GM23338 (cell line): ENCODE data around the gene SNRPA. TPM values are rescaled to one million over a fixed set of nuclear protein-coding genes. Genes with fewer than 3 reads are reported as not detected.

Experiments used
- ATAC-seq: fragments of 200-7000 bp; cut with Tn5 transposase; 3 replicates; pipeline ENCODE4 v1.9.1; 2020
- DNase-seq: peaks from one replicate; pipeline ENCODE4 v3.0.0-alpha.2; 2015; ENCODE audit warnings: low spot score
- H2AFZ ChIP-seq: fragments of 200-600 bp; sonication (generic); 2 replicates; pipeline ENCODE4 v1.8.0; 2016; ENCODE audit warnings: antibody characterized with exemption, mild to moderate bottlenecking, moderate library complexity
- H3F3A ChIP-seq: fragments of 200-600 bp; sonication (generic); replicated peaks from 2 replicates; pipeline ENCODE4 v1.8.0; 2017; ENCODE audit warnings: antibody characterized with exemption, mixed run types, low read depth
- H3K27ac ChIP-seq: fragments of 200-600 bp; sonication (generic); 2 replicates; pipeline ENCODE4 v1.6.1; 2016; ENCODE audit warnings: low read depth
- H3K27me3 ChIP-seq: fragments of 200-600 bp; sonication (generic); 2 replicates; pipeline ENCODE4 v1.8.0; 2016; ENCODE audit warnings: mild to moderate bottlenecking, mixed run types, moderate library complexity; ENCODE audit not compliant: insufficient read depth
- H3K36me3 ChIP-seq: fragments of 200-600 bp; sonication (generic); 2 replicates; pipeline ENCODE4 v1.8.0; 2016; ENCODE audit warnings: mild to moderate bottlenecking; ENCODE audit not compliant: insufficient read depth
- H3K4me1 ChIP-seq: fragments of 200-600 bp; sonication (generic); 2 replicates; pipeline ENCODE4 v1.8.0; 2016; ENCODE audit warnings: mild to moderate bottlenecking, moderate library complexity; ENCODE audit not compliant: insufficient read depth
- H3K4me2 ChIP-seq: fragments of 200-600 bp; sonication (generic); 2 replicates; pipeline ENCODE4 v1.7.1; 2017; ENCODE audit warnings: mixed run types
- H3K4me3 ChIP-seq: fragments of 200-600 bp; sonication (generic); 2 replicates; pipeline ENCODE4 v1.6.1; 2016; ENCODE audit warnings: mixed run types
- H3K79me2 ChIP-seq: fragments of 200-600 bp; sonication (generic); replicated peaks from 2 replicates; pipeline ENCODE4 v1.8.0; 2017; ENCODE audit warnings: mild to moderate bottlenecking; ENCODE audit not compliant: insufficient read depth
- H3K9me2 ChIP-seq: fragments of 200-600 bp; sonication (generic); 2 replicates; pipeline ENCODE4 v1.8.0; 2017; ENCODE audit not compliant: insufficient read depth
- H4K20me1 ChIP-seq: fragments of 200-600 bp; sonication (generic); replicated peaks from 2 replicates; pipeline ENCODE4 v1.8.0; 2017; ENCODE audit warnings: mild to moderate bottlenecking; ENCODE audit not compliant: insufficient read depth
- H3K27ac Mint-ChIP-seq: 2 replicates; pipeline ENCODE4 v1.8.0; 2020; ENCODE audit warnings: inconsistent platforms, mild to moderate bottlenecking, moderate library complexity, mixed read lengths
- H3K27me3 Mint-ChIP-seq: 3 replicates; pipeline ENCODE4 v1.8.0; 2022; ENCODE audit warnings: low read depth, mild to moderate bottlenecking, moderate library complexity, mixed read lengths, inconsistent platforms; ENCODE audit not compliant: insufficient read depth, poor library complexity
- H3K36me3 Mint-ChIP-seq: 3 replicates; pipeline ENCODE4 v1.8.0; 2021; ENCODE audit warnings: low read depth, mild to moderate bottlenecking, inconsistent platforms, moderate library complexity, mixed read lengths
- H3K4me1 Mint-ChIP-seq: 3 replicates; pipeline ENCODE4 v1.8.0; 2020; ENCODE audit warnings: mild to moderate bottlenecking, inconsistent platforms, mixed read lengths
- H3K4me3 Mint-ChIP-seq: 3 replicates; pipeline ENCODE4 v1.8.0; 2021; ENCODE audit warnings: moderate library complexity, mild to moderate bottlenecking, inconsistent platforms, mixed read lengths
- H3K9me3 Mint-ChIP-seq: 3 replicates; pipeline ENCODE4 v1.8.0; 2020; ENCODE audit warnings: moderate library complexity, mild to moderate bottlenecking, inconsistent platforms, mixed read lengths
- CREB1 ChIP-seq: fragments of 250-450 bp; sonication (Bioruptor Pico); IDR thresholded peaks from 2 replicates; pipeline ENCODE4 v1.5.0; 2020; ENCODE audit warnings: low read depth, mild to moderate bottlenecking, moderate library complexity
- ETS1 ChIP-seq: IDR thresholded peaks from 2 replicates; pipeline ENCODE4 v1.6.1; 2016; ENCODE audit warnings: antibody characterized with exemption
- EZH2 ChIP-seq: fragments of 200-600 bp; sonication (generic); IDR thresholded peaks from one replicate; pipeline ENCODE4 v1.8.0; 2017; ENCODE audit warnings: antibody characterized with exemption, mild to moderate bottlenecking, low read depth; ENCODE audit not compliant: unreplicated experiment
- POLR2AphosphoS5 ChIP-seq: IDR thresholded peaks from 2 replicates; pipeline ENCODE4 v1.6.1; 2016; ENCODE audit warnings: antibody characterized with exemption, low read depth
- REST ChIP-seq: IDR thresholded peaks from one replicate; pipeline ENCODE4 v1.6.1; 2018; ENCODE audit warnings: antibody characterized with exemption; ENCODE audit not compliant: unreplicated experiment
- STAT1 ChIP-seq: IDR thresholded peaks from one replicate; pipeline ENCODE4 v1.6.1; 2016; ENCODE audit warnings: antibody characterized with exemption; ENCODE audit not compliant: unreplicated experiment
- ZNF114 ChIP-seq: fragments of 250-450 bp; sonication (Bioruptor Pico); IDR thresholded peaks from 2 replicates; pipeline ENCODE4 v1.5.0; 2020; ENCODE audit warnings: mild to moderate bottlenecking, moderate library complexity
- ZNF331 ChIP-seq: fragments of 250-450 bp; sonication (Bioruptor Pico); IDR thresholded peaks from 2 replicates; pipeline ENCODE4 v1.5.0; 2020; ENCODE audit warnings: low read depth, mild to moderate bottlenecking, moderate library complexity
- polyA plus RNA-seq: library from polyadenylated mRNA; unstranded; fragments of >200 nt; fragmentation: Nextera tagmentation; extraction: Ambion mirVana; gene quantifications from 2 replicates; pipeline ENCODE4 v1.2.1, GENCODE V29; 2016
- total RNA-seq: library from RNA; depleted of rRNA; stranded (reverse); fragments of >200 nt; shearing (Covaris generic); gene quantifications from 2 replicates; pipeline ENCODE4 v1.2.3, GENCODE V29; 2014

SNRPA gene
- total and polyA plus RNA-seq, 2 experiments from 2014 or later, result 295 to 326 TPM

DNA sequence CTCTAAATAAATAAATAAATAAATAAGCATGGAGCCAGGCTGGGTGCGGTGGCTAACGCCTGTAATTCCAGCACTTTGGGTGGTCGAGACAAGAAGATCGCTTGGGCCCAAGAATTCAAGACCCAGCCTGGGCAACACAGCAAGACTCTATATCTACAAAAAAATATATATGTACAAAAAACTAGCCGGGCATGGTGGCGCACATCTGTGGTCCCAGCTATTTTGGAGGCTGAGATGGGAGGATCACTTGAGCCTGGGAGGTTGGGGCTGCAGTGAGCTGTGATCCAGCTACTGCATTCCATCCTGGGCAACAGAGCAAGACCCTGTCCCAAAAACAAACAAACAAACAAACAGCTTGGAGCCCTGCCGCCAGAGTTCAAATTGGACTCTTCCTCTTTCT, 3.5 kb upstream of the SNRPA start (continued):
- TF ChIP-seq ETS1 (no peak), ZNF331 (CRISPR knock-in tag) (no peak), REST (no peak), STAT1 (no peak), POLR2AphosphoS5 (no peak), EZH2 (no peak)

DNA sequence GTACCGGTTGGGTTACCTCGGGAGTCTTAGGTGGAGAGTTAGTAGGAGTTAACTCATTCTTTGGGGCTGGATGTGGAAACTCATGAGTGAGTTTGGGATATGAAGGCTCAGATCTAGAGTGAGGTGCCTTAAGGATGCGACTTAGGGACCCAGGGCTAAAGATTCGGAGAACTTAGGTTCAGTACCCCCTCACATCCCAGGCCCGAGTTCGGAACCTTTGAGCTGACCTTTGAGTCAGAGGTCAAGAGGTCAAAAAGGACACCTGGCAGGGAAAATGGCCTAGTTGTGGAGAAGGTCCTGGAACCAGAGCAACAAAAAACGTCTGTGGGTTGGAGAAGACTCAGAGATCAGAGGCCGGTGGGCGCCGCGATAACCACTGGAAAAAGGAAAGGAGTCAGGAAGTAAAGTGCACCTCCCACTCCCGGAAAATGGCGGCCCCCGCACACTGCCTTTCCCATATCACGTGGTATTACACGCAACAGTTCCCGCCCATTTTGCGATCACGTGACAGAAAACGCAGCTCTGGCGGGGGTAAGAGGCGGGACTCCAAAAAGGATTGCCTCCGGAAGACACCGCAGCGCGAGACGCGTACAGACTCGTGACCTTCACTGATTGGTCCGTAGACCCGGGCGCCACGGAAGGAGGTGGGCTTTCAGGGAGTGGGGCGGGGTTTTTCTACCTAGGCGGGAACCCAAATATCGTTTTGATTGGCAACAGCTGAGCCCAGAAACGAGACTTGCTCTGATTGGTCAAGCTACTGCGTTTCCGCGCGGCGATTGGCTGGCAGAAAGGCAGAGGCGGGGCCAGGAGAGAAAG, 737 bp upstream of the SNRPA start, which contains the start of gene ACTMAP:
ACTMAP (minus strand) TSS at position 420 of the 816 bp plus-strand sequence. CDS start 674 bp downstream, outside the sequence.
- no peaks in the 10 kb centered on the region; the same call in 1 of the 2 replicates for H3K9me2 ChIP-seq
- H2AFZ ChIP-seq, result no peak within 1 kb of the TSS
- H3K9me3 Mint-ChIP-seq, result peaks cover 3% of the 10 kb centered on the region; the same call in 1 of the 3 replicates

More for the DNA sequence above, 737 bp upstream of the SNRPA start, which contains the start of gene ACTMAP:
- ATAC-seq (peak; percentile 85), DNase-seq (peak; percentile 100)
- Histone ChIP-seq H3K79me2 (peaks cover 47% of the 10 kb centered on the region), H3F3A (peaks cover 1% of the 10 kb centered on the region; the same call in 1 of the 2 replicates), H3K36me3 (peaks cover 6% of the 10 kb centered on the region), H3K4me3 (peak within 1 kb of the TSS; percentile 89), H4K20me1 (peaks cover 18% of the 10 kb centered on the region), H3K4me2 (peak within 1 kb of the TSS; percentile 98), H3K4me1 (peaks cover 31% of the 10 kb centered on the region), H3K27me3 (no peaks in the 10 kb centered on the region), H3K27ac (peak within 1 kb of the TSS; percentile 98)
- Mint-ChIP-seq H3K27ac (peak within 1 kb of the TSS; percentile 99), H3K27me3 (peaks cover 30% of the 10 kb centered on the region), H3K4me3 (peak within 1 kb of the TSS; percentile 98), H3K36me3 (peaks cover 46% of the 10 kb centered on the region), H3K4me1 (peaks cover 32% of the 10 kb centered on the region)
- TF ChIP-seq ETS1, result 0 out of 2 replicates have a peak, but pooled peaks have one; percentile 24
- peak; percentile 90 for TF ChIP-seq CREB1
- no peak for TF ChIP-seq ZNF114 (CRISPR knock-in tag)
- TF ChIP-seq POLR2AphosphoS5, result peak; percentile 53
